Keratinocyte (primary cell): ENCODE data around the gene RTP1.

Experiments
- EZH2 ChIP-seq: IDR thresholded peaks from one replicate; pipeline ENCODE4 v1.6.1; 2012; ENCODE audit warnings: inconsistent platforms, mild to moderate bottlenecking, low read length, moderate library complexity
- TF ChIP-seq, protein P1 (sequence below), 3 experiments: IDR thresholded peaks in 1 of 3; conservative IDR thresholded peaks in 1 of 3; optimal IDR thresholded peaks in 1 of 3; 2 replicates in 2 of 3; 3 replicates in 1 of 3; pipeline versions ENCODE3 to v1.5.1; 2011; ENCODE audit warnings: low read length in 3 of 3, mild to moderate bottlenecking in 3 of 3, moderate library complexity in 2 of 3, control low read depth in 1 of 3, inconsistent platforms in 1 of 3; ENCODE audit not compliant: insufficient read depth in 2 of 3; ENCODE audit errors: extremely low read depth in 1 of 3

DNA sequence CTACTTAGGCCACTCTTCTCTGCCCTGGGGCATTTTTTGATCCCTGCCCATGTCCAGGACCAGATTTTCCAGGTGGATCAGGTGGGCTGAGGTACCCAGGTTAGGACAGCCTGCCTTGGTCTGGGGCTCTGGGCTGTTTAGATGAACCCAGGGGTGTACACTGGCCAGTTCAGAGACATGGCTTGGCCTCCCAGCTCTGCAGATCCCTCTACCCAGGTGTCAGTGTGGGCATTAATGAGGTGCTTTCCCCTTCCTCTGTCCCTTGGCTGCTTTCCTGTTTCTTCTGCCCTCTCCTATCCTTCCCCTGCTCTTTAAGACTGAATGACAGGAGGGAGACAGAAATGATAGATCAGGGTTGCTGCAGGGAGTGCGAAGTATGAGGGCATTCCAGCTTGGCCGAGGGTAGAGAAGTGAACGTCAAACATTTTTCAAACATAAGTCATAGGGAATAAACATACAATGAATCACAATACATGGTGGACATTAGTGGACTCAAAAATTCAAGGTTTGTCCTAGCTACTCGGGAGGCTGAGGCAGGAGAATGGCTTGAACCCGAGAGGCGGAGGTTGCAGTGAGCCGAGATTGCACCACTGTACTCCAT, 30.5 kb downstream of the RTP1 start:
- TF ChIP-seq, protein P1, sequence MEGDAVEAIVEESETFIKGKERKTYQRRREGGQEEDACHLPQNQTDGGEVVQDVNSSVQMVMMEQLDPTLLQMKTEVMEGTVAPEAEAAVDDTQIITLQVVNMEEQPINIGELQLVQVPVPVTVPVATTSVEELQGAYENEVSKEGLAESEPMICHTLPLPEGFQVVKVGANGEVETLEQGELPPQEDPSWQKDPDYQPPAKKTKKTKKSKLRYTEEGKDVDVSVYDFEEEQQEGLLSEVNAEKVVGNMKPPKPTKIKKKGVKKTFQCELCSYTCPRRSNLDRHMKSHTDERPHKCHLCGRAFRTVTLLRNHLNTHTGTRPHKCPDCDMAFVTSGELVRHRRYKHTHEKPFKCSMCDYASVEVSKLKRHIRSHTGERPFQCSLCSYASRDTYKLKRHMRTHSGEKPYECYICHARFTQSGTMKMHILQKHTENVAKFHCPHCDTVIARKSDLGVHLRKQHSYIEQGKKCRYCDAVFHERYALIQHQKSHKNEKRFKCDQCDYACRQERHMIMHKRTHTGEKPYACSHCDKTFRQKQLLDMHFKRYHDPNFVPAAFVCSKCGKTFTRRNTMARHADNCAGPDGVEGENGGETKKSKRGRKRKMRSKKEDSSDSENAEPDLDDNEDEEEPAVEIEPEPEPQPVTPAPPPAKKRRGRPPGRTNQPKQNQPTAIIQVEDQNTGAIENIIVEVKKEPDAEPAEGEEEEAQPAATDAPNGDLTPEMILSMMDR (optimal IDR thresholded peaks at IDR 0.05 in 1 of 3, IDR thresholded peaks at IDR 0.05 in 1 of 3, conservative IDR thresholded peaks at IDR 0.05 in 1 of 3; ENCODE audit: extremely low read depth in 1 of 3, insufficient read depth in 2 of 3, low read length in 3 of 3) = no peak
- TF ChIP-seq EZH2 = no peak
